T-cell (primary cell): ENCODE data around the gene PBX1. TPM values are rescaled to one million over a fixed set of nuclear protein-coding genes. Genes with fewer than 3 reads are reported as not detected.

Source experiments
- ATAC-seq, 4 experiments: fragments of 200-7000 bp in 3 of 4; fragments of 150-1000 bp in 1 of 4; cut with Tn5 transposase; replicated peaks in 1 of 4; 1 replicate in 3 of 4; 2 replicates in 1 of 4; pipeline ENCODE4 v1.10.0; 2021; ENCODE audit warnings: moderate library complexity in 3 of 4, mild to moderate bottlenecking in 2 of 4, moderate number of reproducible peaks in 1 of 4
- CTCF ChIA-PET, 2 donors: fragments of 300-600 bp; sonication (Branson Sonifier 250); formaldehyde crosslinking; loops; one replicate each; lab custom pipeline; 2022; ENCODE audit warnings: antibody characterized with exemption in 2 of 2; lab: Charles Lee
- POLR2A ChIA-PET, 2 donors: fragments of 300-600 bp; sonication (Branson Sonifier 250); formaldehyde crosslinking; loops; one replicate each; lab custom pipeline; 2022; ENCODE audit warnings: antibody characterized with exemption in 2 of 2; lab: Charles Lee
- DNase-seq, 35 experiments: peaks; one replicate each; pipeline versions ENCODE4 v3.0.0 to v3.0.0-alpha.2; 2013 to 2023
- H3K27ac ChIP-seq: one replicate; pipeline ENCODE4 v1.5.1; 2013; ENCODE audit warnings: low read length
- H3K27me3 ChIP-seq, 2 experiments: replicated peaks in 1 of 2; 1 replicate in 1 of 2; 2 replicates in 1 of 2; pipeline versions ENCODE4 v1.6.1 to v1.7.0; 2013; ENCODE audit warnings: low read length in 1 of 2, mixed read lengths in 1 of 2; ENCODE audit not compliant: control insufficient read depth in 2 of 2, insufficient read depth in 2 of 2; ENCODE audit errors: extremely low read depth in 1 of 2
- H3K36me3 ChIP-seq, 2 donors: 1 replicate in 1 of 2; 2 replicates in 1 of 2; pipeline versions ENCODE4 v1.6.1 to v1.7.0; 2013; ENCODE audit warnings: low read length in 1 of 2; ENCODE audit not compliant: control insufficient read depth in 2 of 2, insufficient read depth in 1 of 2; ENCODE audit errors: extremely low read depth in 1 of 2
- H3K4me1 ChIP-seq, 2 experiments: 1 replicate in 1 of 2; 2 replicates in 1 of 2; pipeline versions ENCODE4 v1.6.1 to v1.7.0; 2013; ENCODE audit warnings: low read length in 2 of 2, mixed read lengths in 1 of 2; ENCODE audit not compliant: insufficient read depth in 2 of 2, control insufficient read depth in 1 of 2; ENCODE audit errors: extremely low read depth in 1 of 2
- H3K4me3 ChIP-seq, 2 donors: 1 replicate in 1 of 2; 2 replicates in 1 of 2; pipeline versions ENCODE4 v1.5.1 to v1.7.0; 2013; ENCODE audit warnings: mild to moderate bottlenecking in 2 of 2, low read length in 1 of 2, moderate library complexity in 1 of 2; ENCODE audit not compliant: control insufficient read depth in 1 of 2; ENCODE audit errors: extremely low read depth in 1 of 2
- H3K9me3 ChIP-seq: 2 replicates; pipeline ENCODE4 v1.7.0; 2013
- H3K27ac Mint-ChIP-seq, 2 donors: one replicate each; pipeline ENCODE4 v1.8.0; 2020 to 2021; ENCODE audit warnings: mild to moderate bottlenecking in 2 of 2, mixed read lengths in 2 of 2
- H3K27me3 Mint-ChIP-seq, 2 donors: one replicate each; pipeline ENCODE4 v1.8.0; 2021 to 2022; ENCODE audit warnings: mixed read lengths in 2 of 2
- H3K36me3 Mint-ChIP-seq: one replicate; pipeline ENCODE4 v1.8.0; 2021; ENCODE audit warnings: mixed read lengths
- H3K4me1 Mint-ChIP-seq, 3 donors: one replicate each; pipeline ENCODE4 v1.8.0; 2020 to 2022; ENCODE audit warnings: mixed read lengths in 3 of 3, mild to moderate bottlenecking in 1 of 3
- H3K4me3 Mint-ChIP-seq, 3 donors: one replicate each; pipeline ENCODE4 v1.8.0; 2020 to 2022; ENCODE audit warnings: mild to moderate bottlenecking in 3 of 3, mixed read lengths in 3 of 3, moderate library complexity in 3 of 3
- H3K9me3 Mint-ChIP-seq, 3 donors: one replicate each; pipeline ENCODE4 v1.8.0; 2020 to 2022; ENCODE audit warnings: mixed read lengths in 3 of 3
- WGBS: methylation state at CpG from one replicate; pipeline ENCODE4 v1.1.5; 2013; ENCODE audit warnings: missing lambda C conversion rate; ENCODE audit not compliant: insufficient coverage; 5-methylcytosine and 5-hydroxymethylcytosine counted together
- total RNA-seq, 35 experiments: library from RNA in 6 of 35; stranded (reverse) in 6 of 35; fragments of 120-200 nt in 1 of 35; gene quantifications; one replicate each; pipeline versions ENCODE4 v1.2.1 to v1.2.4 and lab custom pipeline; 2013 to 2026

The PBX1 gene
- total RNA-seq, 5 donors from 2014 or later (not counting 1 experiment from before 2014, with no cell fraction given), result 0.92 to 2.9 (median 1.8) TPM

- H3K4me1 ChIP-seq, result no peaks in the 10 kb centered on the region
- H3K27me3 ChIP-seq, result no peaks in the 10 kb centered on the region
- CTCF ChIA-PET, result no interaction called here
- H3K4me1 Mint-ChIP-seq, result no peaks in the 10 kb centered on the region
- H3K4me3 Mint-ChIP-seq, result no peak overlapping the region
- H3K27ac Mint-ChIP-seq, result no peak overlapping the region
- no peaks in the 10 kb centered on the region for H3K36me3 Mint-ChIP-seq
- H3K4me3 ChIP-seq, result no peak overlapping the region
- H3K9me3 Mint-ChIP-seq, result peaks cover 0 to 2% (median 0%) of the 10 kb centered on the region in 3 donors
- no peaks in the 10 kb centered on the region for H3K36me3 ChIP-seq
- ATAC-seq, result no peak
- H3K9me3 ChIP-seq, result no peaks in the 10 kb centered on the region
- no peak overlapping the region for H3K27ac ChIP-seq
- DNase-seq, result no peak
- no peaks in the 10 kb centered on the region for H3K27me3 Mint-ChIP-seq
- WGBS, result no CpG with 5 or more reads among the region's 2 CpGs
- POLR2A ChIA-PET, result no interaction called here
These were observed 245.4 kb downstream of the PBX1 start for GRCh38 chr1:164804366-164804765.

DNA sequence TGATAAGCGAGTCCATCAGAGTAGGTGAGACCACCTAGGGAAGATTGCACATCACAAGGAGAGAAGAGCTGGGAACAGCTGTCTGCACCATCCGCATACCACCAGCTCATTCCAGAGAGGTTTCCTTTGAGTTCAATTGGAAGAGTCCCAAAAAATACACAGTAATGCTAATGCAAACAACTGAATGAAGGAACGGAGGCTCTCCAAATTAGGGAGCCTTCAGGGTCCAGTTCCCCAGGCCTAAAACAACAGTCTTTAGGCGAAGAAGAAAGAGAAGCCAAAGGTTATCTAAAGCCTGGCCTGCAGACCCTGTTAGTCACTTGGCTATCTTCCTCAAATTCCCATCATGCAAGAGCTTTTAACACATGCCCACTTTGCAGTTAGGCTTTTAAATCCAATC is 246.4 kb downstream of the PBX1 start:
- 84% methylated on average over 4 of the region's 4 CpGs for WGBS
- H3K27ac ChIP-seq, result no peak overlapping the region
- no peaks in the 10 kb centered on the region for H3K27me3 ChIP-seq
- CTCF ChIA-PET, result no interaction called here
- Mint-ChIP-seq H3K27me3 (peaks cover 0 to 4% of the 10 kb centered on the region in 2 donors), H3K4me1 (no peaks in the 10 kb centered on the region), H3K36me3 (no peaks in the 10 kb centered on the region), H3K27ac (no peak overlapping the region), H3K9me3 (peaks cover 0 to 4% (median 2%) of the 10 kb centered on the region in 3 donors), H3K4me3 (no peak overlapping the region)
- H3K36me3 ChIP-seq, result no peaks in the 10 kb centered on the region
- no peak for DNase-seq
- no peaks in the 10 kb centered on the region for H3K4me1 ChIP-seq
- H3K4me3 ChIP-seq, result no peak overlapping the region
- no peaks in the 10 kb centered on the region for H3K9me3 ChIP-seq
- POLR2A ChIA-PET, result no interaction called here
- ATAC-seq, result no peak

- Histone ChIP-seq H3K27ac (no peak overlapping the region), H3K4me3 (no peak overlapping the region), H3K36me3 (no peaks in the 10 kb centered on the region), H3K9me3 (no peaks in the 10 kb centered on the region), H3K4me1 (no peaks in the 10 kb centered on the region), H3K27me3 (no peaks in the 10 kb centered on the region)
- peaks cover 0 to 4% of the 10 kb centered on the region in 2 donors for H3K27me3 Mint-ChIP-seq
- no peak overlapping the region for H3K27ac Mint-ChIP-seq
- no peaks in the 10 kb centered on the region for H3K4me1 Mint-ChIP-seq
- CTCF ChIA-PET, result no interaction called here
- POLR2A ChIA-PET, result no interaction called here
- WGBS, result 84% methylated on average over 2 of the region's 6 CpGs
- H3K36me3 Mint-ChIP-seq, result no peaks in the 10 kb centered on the region
- no peak for DNase-seq
- no peak for ATAC-seq
- H3K9me3 Mint-ChIP-seq, result peaks cover 0 to 4% (median 2%) of the 10 kb centered on the region in 3 donors
- no peak overlapping the region for H3K4me3 Mint-ChIP-seq
These were observed 247.5 kb downstream of the PBX1 start for GRCh38 chr1:164806531-164806930.

DNA sequence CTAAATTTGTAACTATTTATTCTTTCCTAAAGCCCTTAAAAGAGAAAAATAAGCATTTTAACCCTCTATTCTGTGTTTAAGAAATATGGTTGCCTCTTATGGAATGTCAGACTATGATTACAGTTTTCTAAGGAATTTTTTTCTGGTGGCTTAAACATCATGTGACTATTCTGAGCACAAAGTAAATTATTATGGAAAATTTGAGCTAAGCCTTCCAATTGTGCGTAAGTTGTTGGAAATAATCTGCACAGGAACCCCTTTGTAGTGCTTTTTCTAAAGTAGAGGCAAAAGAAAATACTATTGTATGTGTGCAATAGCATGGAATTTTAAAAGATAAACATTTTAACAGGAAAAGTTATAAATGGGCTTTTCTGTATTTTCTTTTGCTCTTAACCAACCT is 254.8 kb downstream of the PBX1 start:
- H3K36me3 ChIP-seq, result no peaks in the 10 kb centered on the region
- H3K4me3 ChIP-seq, result no peak overlapping the region
- no peaks in the 10 kb centered on the region for H3K27me3 ChIP-seq
- POLR2A ChIA-PET, result no interaction called here
- no peak overlapping the region for H3K4me3 Mint-ChIP-seq
- DNase-seq (no peak), ATAC-seq (no peak)
- CTCF ChIA-PET, result interaction anchor here in 1 of 2 donors (1.2 kb wide), 1 partner anchor 25 kb away, joined by 4 read pairs; no protein-coding TSS in a partner anchor
- no CpG with 5 or more reads among the region's 1 CpG for WGBS
- H3K27ac Mint-ChIP-seq, result no peak overlapping the region
- no peak overlapping the region for H3K27ac ChIP-seq
- H3K9me3 Mint-ChIP-seq, result peaks cover 0 to 7% (median 0%) of the 10 kb centered on the region in 3 donors
- H3K4me1 Mint-ChIP-seq, result no peaks in the 10 kb centered on the region
- peaks cover 0 to 4% of the 10 kb centered on the region in 2 donors for H3K27me3 Mint-ChIP-seq
- H3K36me3 Mint-ChIP-seq, result no peaks in the 10 kb centered on the region
- H3K4me1 ChIP-seq, result no peaks in the 10 kb centered on the region
- no peaks in the 10 kb centered on the region for H3K9me3 ChIP-seq

GRCh38 chr1:164821648-164822047 is 262.7 kb downstream of the PBX1 start:
- WGBS, result 99% methylated on average over 8 of the region's 9 CpGs
- Mint-ChIP-seq H3K27me3 (no peaks in the 10 kb centered on the region), H3K9me3 (peaks cover 0 to 4% (median 4%) of the 10 kb centered on the region in 3 donors), H3K4me1 (no peaks in the 10 kb centered on the region), H3K4me3 (no peak overlapping the region), H3K36me3 (no peaks in the 10 kb centered on the region), H3K27ac (no peak overlapping the region)
- ChIA-PET POLR2A (no interaction called here), CTCF (no interaction called here)
- no peak for DNase-seq
- Histone ChIP-seq H3K27ac (no peak overlapping the region), H3K36me3 (no peaks in the 10 kb centered on the region), H3K4me3 (no peak overlapping the region), H3K9me3 (no peaks in the 10 kb centered on the region), H3K4me1 (no peaks in the 10 kb centered on the region), H3K27me3 (no peaks in the 10 kb centered on the region)
- no peak for ATAC-seq

- WGBS, result 58% methylated on average over 3 of the region's 5 CpGs
- POLR2A ChIA-PET, result no interaction called here
These were observed 264.7 kb downstream of the PBX1 start for GRCh38 chr1:164823486-164824279.

More at GRCh38 chr1:164823486-164824279, 264.7 kb downstream of the PBX1 start:
- no peak overlapping the region for H3K4me3 Mint-ChIP-seq
- H3K4me1 ChIP-seq, result no peaks in the 10 kb centered on the region
- H3K36me3 Mint-ChIP-seq, result no peaks in the 10 kb centered on the region
- DNase-seq, result no peak
- H3K27ac Mint-ChIP-seq, result no peak overlapping the region
- H3K4me3 ChIP-seq, result no peak overlapping the region
- H3K36me3 ChIP-seq, result no peaks in the 10 kb centered on the region
- H3K4me1 Mint-ChIP-seq, result no peaks in the 10 kb centered on the region
- CTCF ChIA-PET, result no interaction called here
- peaks cover 0 to 4% (median 0%) of the 10 kb centered on the region in 3 donors for H3K9me3 Mint-ChIP-seq
- no peaks in the 10 kb centered on the region for H3K27me3 ChIP-seq
- no peak for ATAC-seq
- H3K27ac ChIP-seq, result no peak overlapping the region
- no peaks in the 10 kb centered on the region for H3K9me3 ChIP-seq
- H3K27me3 Mint-ChIP-seq, result no peaks in the 10 kb centered on the region
